ENCODE results near the gene SLC49A3.
"Not testable (repeated sequence)": the region's sequence is repeated elsewhere in the genome, so short reads cannot be mapped to it uniquely, and the experiment has no call there.

SLC49A3 gene

DNA sequence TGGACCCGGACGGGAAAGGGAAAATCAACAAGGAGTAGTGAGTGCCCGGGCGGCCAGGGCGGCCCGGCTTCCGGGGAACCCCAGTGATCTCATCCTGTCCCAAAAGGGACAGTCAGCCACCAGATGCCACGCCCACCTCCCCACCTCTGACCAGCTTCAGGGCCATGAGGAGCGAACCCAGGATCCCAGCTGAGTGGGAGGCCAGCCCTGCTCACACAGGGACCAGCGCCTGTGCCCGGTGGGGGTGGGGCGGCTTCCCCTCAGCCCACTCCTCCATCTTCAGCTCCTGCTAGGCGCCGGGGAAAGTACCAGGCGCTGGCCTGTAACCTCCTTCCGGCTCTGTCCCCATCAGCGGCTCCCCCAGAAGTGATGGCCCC, 8.4 kb downstream of the SLC49A3 start:
- peak in 1 of 2 donors; percentile 79 for DNase-seq

- no peak for DNase-seq
Observed at GRCh38 chr4:680091-680490, 8.9 kb downstream of the SLC49A3 start.

DNA sequence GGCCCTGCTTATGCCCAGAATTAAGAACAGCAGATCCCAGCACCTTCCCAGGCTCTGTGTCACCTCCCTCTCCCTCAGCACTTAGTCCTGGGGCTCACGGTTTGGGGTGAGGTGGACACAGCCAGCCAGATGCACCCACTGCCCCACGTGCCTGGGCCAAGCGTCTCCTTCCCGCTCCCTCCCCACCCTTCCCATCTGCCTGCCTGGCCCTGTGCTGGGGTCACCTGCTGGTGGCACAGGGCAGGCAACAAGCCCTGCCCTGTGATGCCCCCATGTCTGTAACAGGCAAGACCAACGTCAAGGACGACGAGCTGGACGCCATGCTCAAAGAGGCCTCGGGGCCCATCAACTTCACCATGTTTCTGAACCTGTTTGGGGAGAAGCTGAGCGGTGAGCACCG, 9.3 kb downstream of the SLC49A3 start:
- DNase-seq, result no peak

DNA sequence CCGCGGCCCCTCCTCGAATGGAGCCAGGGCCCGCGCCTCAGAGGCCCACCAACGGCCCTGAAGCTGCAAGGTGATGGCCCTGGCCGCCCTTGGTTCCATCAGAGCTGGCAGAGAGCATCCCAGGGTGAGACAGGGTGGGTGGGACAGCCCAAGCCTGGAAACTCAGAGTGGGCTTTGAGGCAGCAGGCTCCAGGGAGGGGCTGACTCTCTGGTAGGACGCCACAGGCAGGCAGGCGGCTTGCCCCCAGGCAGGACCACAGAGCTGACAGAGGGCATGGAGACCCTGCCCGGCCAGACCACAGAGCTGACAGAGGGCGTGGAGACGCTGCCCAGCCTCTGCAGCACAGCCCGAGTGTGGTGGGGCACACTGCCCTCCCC, 9.9 kb downstream of the SLC49A3 start:
- DNase-seq, result no peak

DNA sequence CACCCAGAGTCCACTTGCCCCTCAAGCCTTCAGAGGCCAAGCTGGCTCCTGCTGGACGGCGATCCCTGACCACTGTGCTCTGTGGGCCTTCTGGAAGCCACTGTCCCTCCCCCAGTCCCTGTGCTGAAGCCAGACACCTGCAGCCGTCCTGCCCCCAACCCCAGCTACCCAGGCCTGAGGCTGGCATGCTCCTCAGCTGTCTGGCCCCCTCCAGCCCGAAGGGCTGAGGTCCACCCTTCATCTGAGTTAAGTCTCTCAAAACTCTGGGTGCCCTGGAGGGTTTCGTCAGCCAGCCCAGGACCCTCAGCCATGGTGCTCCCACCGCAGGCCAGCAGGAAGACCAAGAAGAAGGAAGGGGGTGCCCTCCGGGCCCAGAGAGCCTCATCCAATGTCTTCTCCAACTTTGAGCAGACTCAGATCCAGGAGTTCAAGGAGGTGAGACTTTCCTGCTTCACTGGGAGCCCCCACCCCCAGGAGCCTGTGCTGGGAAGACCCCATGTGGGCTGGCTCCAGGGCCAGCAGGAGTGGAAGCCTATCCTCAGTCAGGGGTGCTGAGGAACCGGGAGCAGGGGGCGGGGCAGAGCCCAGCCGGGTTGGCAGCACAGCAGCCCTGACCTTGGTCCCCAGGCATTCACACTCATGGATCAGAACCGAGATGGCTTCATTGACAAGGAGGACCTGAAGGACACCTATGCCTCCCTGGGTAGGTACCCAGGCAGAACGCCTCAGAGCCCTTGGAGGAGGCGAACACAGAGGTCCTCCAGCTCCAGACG, 10.4 kb downstream of the SLC49A3 start:
- no peak for DNase-seq

- peak in 1 of 2 donors; percentile 70 for DNase-seq
Observed at GRCh38 chr4:677431-678293, 11.3 kb downstream of the SLC49A3 start.

DNA sequence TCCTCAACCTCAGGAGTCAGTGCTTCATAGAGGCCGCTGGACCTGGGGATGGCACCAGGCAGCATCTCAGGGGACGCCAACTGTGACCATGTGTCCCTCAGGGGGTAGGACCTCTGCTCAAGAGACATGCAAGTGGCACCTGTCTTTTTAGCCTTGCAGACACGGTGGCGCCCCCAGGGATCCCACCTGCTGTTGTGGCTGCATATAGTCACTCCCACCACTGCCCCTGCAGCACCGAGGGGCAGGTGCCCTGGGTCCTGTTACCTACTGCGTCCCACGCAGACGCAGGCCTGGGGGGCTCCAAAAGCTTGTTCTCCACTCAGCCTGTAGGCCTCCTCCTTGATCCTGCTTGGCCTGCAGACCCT, 12.1 kb downstream of the SLC49A3 start:
- no peak for DNase-seq

GRCh38 chr4:675980-676870, 12.7 kb downstream of the SLC49A3 start:
- DNase-seq, result no peak

DNA sequence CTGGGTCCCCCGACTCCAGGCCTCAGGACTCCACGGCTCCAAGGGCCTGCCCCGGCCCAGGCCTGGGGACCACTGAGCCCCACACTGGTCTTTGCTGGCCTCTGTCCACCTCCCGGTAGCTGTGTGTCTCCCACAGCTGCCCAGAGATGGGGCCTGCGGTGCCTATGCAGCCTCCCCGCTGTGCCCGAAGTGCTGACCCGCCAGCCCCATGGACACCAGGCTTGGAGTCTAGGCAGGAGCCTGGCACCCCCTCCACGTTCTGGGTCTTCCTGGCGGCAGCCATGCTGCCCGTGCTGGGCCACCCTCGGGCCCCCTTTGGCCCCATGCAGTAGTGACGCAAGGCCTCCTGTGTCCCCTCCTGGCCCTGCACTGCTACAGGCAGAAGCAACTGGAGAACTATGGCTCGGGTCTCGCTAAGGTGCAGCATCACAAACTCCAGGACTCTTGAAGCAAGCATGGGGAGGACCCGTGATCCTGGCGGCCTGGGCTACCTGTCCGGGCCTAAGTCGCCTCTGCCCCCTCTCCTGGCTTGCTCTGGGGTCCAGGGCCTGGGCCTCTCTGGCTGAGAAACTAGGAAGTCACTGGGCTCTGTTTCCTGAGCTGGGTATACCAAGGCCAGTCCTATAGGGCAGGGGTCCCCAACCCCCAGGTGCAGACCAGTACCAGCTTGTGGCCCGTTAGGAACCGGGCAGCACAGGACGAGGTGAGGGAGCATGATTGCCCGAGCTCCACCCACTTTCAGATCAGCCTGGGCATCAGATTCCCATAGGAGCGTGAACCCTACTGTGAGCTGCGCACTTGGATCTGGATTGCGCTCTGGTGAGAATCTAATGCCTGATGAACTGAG, 13.7 kb downstream of the SLC49A3 start:
- DNase-seq, result no peak

GRCh38 chr4:674172-675035, 14.5 kb downstream of the SLC49A3 start, which contains the start of the genes ATP5ME and MYL5:
Gene ATP5ME (minus strand): TSS chr4:674276. CDS start chr4:674247, 29 bp downstream.
Gene MYL5 (plus strand): TSS chr4:674542. CDS start chr4:678027, 3,485 bp downstream.
- peak; percentile 97 for DNase-seq

DNA sequence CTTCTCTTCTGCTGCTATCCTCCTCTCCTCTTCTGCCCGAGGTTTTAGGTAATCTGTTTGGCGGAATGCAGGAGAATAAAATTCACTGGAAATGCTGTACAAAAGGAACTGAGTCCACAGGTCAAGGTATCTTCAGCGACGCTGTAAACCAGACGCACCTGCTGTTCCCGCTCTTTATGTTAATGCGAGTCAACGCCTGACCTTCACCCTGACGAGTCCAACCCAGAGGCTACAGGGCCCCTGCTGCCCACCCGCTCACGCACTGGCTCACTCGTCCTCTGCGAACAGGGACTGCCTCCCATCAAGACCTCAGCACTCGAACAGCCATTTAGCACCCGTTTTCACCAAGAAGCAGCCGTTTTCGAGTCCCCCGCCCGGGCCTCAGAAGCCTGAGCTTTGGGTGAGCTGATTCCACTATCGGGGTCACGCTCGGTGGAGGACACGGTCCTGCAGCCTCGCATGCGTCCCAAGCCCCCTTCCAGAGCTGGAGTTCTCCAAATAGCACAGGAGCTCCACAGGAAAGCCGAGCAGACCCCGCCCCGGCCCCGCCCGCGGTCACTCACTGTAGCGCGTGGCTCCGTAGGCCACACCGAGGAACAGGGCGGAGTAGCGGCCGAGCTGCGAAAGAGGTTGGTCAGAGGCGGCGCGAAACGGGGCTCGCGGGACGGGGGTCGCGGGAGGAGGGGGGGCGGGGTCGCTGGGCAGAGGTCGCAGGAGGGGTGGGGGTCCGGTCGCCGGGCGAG, 15.4 kb downstream of the SLC49A3 start:
- DNase-seq, result peak; percentile 43 to 72

- no peak for DNase-seq
Observed at GRCh38 chr4:671769-672168, 17.2 kb downstream of the SLC49A3 start.

- not testable (repeated sequence) for DNase-seq
Observed at GRCh38 chr4:669806-670559, 19.0 kb downstream of the SLC49A3 start.

- DNase-seq, result not testable (repeated sequence)
Observed at GRCh38 chr4:668219-668618, 20.7 kb downstream of the SLC49A3 start.

GRCh38 chr4:667545-667925, 21.4 kb downstream of the SLC49A3 start:
- DNase-seq, result no peak

DNA sequence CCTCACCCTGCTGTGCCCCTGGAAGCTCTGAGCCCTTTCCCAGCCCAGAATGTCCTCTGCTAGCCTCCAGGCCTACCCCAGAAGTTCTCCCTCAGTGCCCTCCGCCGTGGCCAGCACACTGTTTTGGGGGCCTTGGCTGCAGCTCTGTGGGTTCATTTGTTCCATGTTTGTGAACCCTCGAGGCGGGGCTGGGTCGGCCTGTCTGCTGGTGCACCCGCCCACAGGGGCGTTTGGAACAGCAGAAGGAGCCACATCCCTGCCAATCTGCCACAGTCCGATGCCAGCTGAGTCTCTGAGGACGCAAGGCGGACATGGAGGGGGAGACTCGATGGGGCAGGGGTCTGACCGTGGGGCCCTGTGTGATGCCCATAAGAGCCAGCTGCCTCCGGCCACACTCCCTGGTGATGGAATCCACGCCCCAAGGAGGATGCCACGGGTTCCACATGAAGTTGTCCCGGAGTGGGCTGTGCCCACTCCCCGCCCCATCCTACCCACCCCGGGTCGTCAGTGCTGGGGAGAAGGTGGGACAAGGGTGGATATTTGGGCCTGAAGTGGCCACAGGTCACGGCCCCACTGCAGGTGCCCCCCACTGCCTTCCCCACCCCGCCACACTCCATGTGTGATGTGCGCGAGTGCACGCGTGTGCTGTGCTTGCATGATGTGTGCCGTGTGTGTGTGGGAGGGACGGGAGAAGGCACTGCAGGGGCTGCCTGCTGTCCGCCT, 22.0 kb downstream of the SLC49A3 start:
- DNase-seq, result no peak

GRCh38 chr4:666436-666810, 22.5 kb downstream of the SLC49A3 start:
- no peak for DNase-seq

DNA sequence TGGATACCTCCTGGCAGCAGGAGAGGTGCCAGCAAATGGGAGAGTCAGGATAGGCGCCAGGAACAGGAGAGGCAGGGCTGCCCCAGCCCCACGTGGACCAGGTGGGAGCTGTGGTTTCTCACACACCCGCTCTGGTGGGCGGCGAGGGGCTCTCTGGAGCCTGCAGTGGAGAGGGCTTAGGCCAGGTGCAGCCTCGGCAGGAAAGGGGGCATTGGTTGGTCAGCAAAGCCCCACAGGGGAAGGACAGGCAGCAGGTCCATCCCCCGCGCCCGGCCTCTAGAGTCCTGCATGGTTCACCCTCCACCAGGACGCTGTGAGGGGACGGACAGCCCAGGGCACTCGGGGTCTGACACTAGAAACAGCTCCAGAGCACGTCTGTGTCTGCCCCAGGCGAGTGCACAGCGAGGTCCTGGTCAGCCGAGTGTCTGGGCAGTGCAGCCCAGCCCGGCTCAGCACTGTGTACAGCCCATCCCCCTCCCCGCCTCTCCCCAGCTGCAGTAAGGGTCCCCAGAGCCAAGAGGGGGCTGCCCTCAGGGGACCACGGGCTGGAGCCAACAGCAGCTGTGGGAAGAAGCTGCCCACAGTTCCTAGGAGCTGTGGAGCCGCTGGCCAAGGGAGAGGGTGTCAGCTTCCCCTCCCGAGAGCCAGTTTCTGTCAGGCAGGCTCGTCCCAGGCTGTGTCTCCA, 23.1 kb downstream of the SLC49A3 start:
- DNase-seq, result no peak

All from inflammatory macrophage (primary cell).